Measurements from ENCODE around the gene TTC12.
A peak's percentile ranks its signal among the peaks of the same experiment; 100 is the strongest.

TTC12 gene

DNA sequence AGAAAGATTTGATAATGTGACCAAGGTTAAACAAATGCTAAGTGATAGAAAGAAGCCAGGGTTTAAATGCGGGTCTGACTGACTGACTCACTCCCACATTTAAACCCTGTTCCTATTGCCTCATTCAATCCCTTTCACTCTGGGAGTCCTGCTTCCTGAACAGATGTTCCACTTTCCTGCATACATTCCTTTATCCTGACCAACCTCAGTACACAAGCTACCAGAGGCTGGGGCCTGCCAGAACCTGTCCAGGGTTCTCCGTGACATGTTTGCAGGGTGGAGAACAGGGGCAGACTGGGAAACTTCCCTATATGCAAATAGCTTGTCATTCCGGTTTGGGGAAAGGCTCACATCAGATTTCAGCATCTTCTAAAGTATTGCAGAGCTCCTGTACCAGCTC is 70.2 kb downstream of the TTC12 start:
- Histone ChIP-seq H3K9me3 (ENCODE audit: control insufficient read depth, low read length) (no peaks in the 10 kb centered on the region), H3K27me3 (ENCODE audit: control insufficient read depth, insufficient read depth, low read length, poor library complexity, severe bottlenecking) (peaks cover 18% of the 10 kb centered on the region), H3K36me3 (ENCODE audit: control insufficient read depth, insufficient read depth, low read length) (no peaks in the 10 kb centered on the region), H3K27ac (ENCODE audit: insufficient read depth, low read depth, low read length, poor library complexity, severe bottlenecking) (no peak overlapping the region), H3K4me1 (ENCODE audit: control insufficient read depth, insufficient read depth, low read length) (peaks cover 4% of the 10 kb centered on the region), H3K4me3 (ENCODE audit: insufficient read depth, low read depth, low read length) (no peak overlapping the region)
- WGBS, 2 experiments, result 82% methylated on average over 3 of the region's 3 CpGs

DNA sequence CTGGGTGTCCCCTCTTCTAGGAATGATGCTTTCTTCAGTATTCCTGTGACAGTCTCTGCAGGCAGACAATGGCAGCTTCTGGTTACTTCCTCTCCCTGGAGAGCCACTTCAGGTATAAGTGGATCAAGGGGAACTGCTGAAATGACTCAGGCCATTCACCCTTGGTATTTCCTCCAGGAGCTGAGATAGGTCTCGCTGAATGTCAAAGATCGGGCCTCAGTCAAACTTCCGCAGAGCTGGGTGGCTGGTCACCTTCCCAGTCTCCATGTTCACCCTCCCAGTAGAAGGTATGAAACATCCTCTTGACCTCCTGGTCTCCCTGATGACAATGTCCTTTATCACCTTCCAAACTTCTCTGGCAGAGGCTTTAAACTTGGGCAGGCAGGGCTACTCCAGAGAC is 71.4 kb downstream of the TTC12 start:
- H3K9me3 ChIP-seq (ENCODE audit: control insufficient read depth, low read length), result no peaks in the 10 kb centered on the region
- no peak overlapping the region for H3K4me3 ChIP-seq (ENCODE audit: insufficient read depth, low read depth, low read length)
- no peaks in the 10 kb centered on the region for H3K36me3 ChIP-seq (ENCODE audit: control insufficient read depth, insufficient read depth, low read length)
- H3K27ac ChIP-seq (ENCODE audit: insufficient read depth, low read depth, low read length, poor library complexity, severe bottlenecking), result no peak overlapping the region
- WGBS, 2 experiments, result 94 to 96% methylated on average over 3 of the region's 3 CpGs
- H3K27me3 ChIP-seq (ENCODE audit: control insufficient read depth, insufficient read depth, low read length, poor library complexity, severe bottlenecking), result peaks cover 18% of the 10 kb centered on the region
- H3K4me1 ChIP-seq (ENCODE audit: control insufficient read depth, insufficient read depth, low read length), result peaks cover 4% of the 10 kb centered on the region

DNA sequence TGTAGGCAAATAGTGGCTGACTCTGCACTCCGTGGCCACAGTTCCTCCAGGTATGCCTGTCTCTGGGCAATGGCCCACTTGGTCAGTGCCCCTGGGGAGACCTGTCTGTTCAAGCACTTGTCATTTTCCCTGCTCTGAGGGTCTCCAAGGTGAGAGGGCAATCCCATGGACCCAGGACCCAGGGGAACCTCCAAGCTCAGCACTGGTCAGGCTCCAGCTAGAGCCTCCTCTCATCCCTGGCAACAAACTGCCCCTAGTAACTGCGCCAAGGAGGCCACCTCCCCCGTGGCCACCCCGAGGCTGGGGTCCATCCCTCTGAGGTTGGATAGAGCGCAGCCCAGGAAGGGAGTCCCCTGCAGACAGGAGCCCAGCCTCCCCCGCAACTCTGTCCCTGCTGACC is 72.5 kb downstream of the TTC12 start:
- Histone ChIP-seq H3K36me3 (ENCODE audit: control insufficient read depth, insufficient read depth, low read length) (no peaks in the 10 kb centered on the region), H3K27ac (ENCODE audit: insufficient read depth, low read depth, low read length, poor library complexity, severe bottlenecking) (no peak overlapping the region), H3K4me3 (ENCODE audit: insufficient read depth, low read depth, low read length) (no peak overlapping the region), H3K9me3 (ENCODE audit: control insufficient read depth, low read length) (no peaks in the 10 kb centered on the region), H3K27me3 (ENCODE audit: control insufficient read depth, insufficient read depth, low read length, poor library complexity, severe bottlenecking) (peaks cover 18% of the 10 kb centered on the region), H3K4me1 (ENCODE audit: control insufficient read depth, insufficient read depth, low read length) (peaks cover 4% of the 10 kb centered on the region)
- 81 to 85% methylated on average over 6 of the region's 6 CpGs for WGBS, 2 experiments

DNA sequence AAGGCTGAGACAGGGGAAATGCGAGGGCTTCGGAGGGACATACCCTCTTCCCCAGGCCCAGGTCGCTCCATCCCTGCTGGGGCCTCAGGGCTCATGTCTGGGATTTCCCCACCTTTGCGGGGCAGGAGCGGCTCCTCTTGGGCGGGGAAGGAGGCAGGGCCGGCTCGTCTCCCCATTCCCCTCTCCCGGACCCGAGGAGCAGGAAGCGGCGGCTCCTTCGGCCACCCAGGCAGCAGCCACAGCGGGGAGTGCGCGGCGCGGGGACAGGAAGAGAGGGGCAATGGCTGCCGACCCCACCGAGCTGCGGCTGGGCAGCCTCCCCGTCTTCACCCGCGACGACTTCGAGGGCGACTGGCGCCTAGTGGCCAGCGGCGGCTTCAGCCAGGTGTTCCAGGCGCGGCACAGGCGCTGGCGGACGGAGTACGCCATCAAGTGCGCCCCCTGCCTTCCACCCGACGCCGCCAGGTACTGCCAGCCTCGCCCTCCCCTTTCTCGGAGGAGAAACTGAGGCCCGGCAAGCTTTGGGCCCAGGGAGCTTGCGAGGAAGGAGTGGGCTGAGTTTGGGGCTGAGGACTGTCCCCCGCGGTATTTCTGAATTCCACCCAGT is 73.3 kb downstream of the TTC12 start, which contains the start of gene ANKK1:
ANKK1 (plus strand) TSS at position 175 of the 607 bp plus-strand sequence; CDS start at position 281, 106 bp downstream.
- H3K9me3 ChIP-seq (ENCODE audit: control insufficient read depth, low read length), result no peaks in the 10 kb centered on the region
- peaks cover 23% of the 10 kb centered on the region for H3K27me3 ChIP-seq (ENCODE audit: control insufficient read depth, insufficient read depth, low read length, poor library complexity, severe bottlenecking)

DNA sequence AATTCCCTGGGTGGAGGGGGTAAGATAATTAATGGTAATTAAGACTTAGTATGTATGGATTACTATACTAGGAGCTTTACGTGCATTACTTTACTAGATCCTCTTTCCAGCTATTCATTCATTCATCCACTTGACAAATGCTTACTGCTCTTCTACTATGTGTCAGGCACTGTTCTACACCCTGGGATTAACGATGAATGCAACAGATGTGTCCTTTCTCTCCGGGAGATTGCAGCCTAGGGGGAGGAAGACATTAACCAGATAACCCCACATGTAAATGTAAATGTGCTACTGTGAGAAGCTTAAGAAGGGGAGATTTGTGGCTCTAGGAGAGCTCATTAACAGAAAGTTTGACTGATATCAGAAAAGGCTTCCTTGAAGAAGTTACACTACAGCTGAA is 74.9 kb downstream of the TTC12 start:
- H3K9me3 ChIP-seq (ENCODE audit: control insufficient read depth, low read length), result no peaks in the 10 kb centered on the region
- H3K27me3 ChIP-seq (ENCODE audit: control insufficient read depth, insufficient read depth, low read length, poor library complexity, severe bottlenecking), result peaks cover 23% of the 10 kb centered on the region
- H3K36me3 ChIP-seq (ENCODE audit: control insufficient read depth, insufficient read depth, low read length), result no peaks in the 10 kb centered on the region
- WGBS, 2 experiments, result 21 to 22% methylated on average over 3 of the region's 3 CpGs
- no peak overlapping the region for H3K27ac ChIP-seq (ENCODE audit: insufficient read depth, low read depth, low read length, poor library complexity, severe bottlenecking)
- peaks cover 4% of the 10 kb centered on the region for H3K4me1 ChIP-seq (ENCODE audit: control insufficient read depth, insufficient read depth, low read length)
- no peak overlapping the region for H3K4me3 ChIP-seq (ENCODE audit: insufficient read depth, low read depth, low read length)

More for the DNA sequence above, 73.3 kb downstream of the TTC12 start, which contains the start of gene ANKK1:
- peaks cover 4% of the 10 kb centered on the region for H3K4me1 ChIP-seq (ENCODE audit: control insufficient read depth, insufficient read depth, low read length)
- H3K4me3 ChIP-seq (ENCODE audit: insufficient read depth, low read depth, low read length), result peak within 1 kb of the TSS; percentile 26
- WGBS, 2 experiments, result 14 to 15% methylated on average over 46 of the region's 46 CpGs
- no peaks in the 10 kb centered on the region for H3K36me3 ChIP-seq (ENCODE audit: control insufficient read depth, insufficient read depth, low read length)
- no peak within 1 kb of the TSS for H3K27ac ChIP-seq (ENCODE audit: insufficient read depth, low read depth, low read length, poor library complexity, severe bottlenecking)

DNA sequence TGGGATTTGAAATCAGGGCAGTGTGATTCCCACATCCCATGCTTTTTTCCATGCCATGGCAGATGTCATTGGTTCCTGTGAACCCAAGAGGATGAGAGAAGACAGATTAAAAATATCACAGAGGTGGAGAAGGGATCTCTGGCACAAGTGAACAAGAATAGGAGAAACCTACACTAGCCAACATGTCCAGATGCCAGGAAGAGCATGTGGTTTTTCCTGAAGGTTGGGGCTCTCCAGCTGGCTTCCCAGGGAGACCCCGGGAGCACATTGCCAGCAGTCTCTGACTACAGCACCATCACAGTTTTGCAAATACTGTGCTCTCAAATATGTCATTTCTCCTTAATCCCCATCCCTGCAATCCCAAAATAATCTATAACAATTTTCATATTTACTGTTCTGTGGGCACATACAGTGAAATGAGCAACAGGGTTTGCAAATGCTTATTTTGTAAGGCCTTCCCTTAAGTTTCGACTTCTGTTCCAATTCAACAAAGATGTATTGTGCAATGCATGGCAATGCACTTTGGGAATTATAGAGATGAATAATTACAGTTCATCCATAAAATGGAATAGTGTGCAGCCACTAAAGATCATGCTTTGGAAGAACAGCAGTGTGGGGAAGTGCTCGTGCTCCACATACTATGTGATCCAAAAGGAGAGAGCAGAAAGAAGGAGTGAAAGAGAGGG is 78.0 kb downstream of the TTC12 start:
- H3K27me3 ChIP-seq (ENCODE audit: control insufficient read depth, insufficient read depth, low read length, poor library complexity, severe bottlenecking), result peaks cover 13% of the 10 kb centered on the region
- no peak overlapping the region for H3K4me3 ChIP-seq (ENCODE audit: insufficient read depth, low read depth, low read length)
- H3K9me3 ChIP-seq (ENCODE audit: control insufficient read depth, low read length), result no peaks in the 10 kb centered on the region
- H3K4me1 ChIP-seq (ENCODE audit: control insufficient read depth, insufficient read depth, low read length), result no peaks in the 10 kb centered on the region
- no peak overlapping the region for H3K27ac ChIP-seq (ENCODE audit: insufficient read depth, low read depth, low read length, poor library complexity, severe bottlenecking)
- no peaks in the 10 kb centered on the region for H3K36me3 ChIP-seq (ENCODE audit: control insufficient read depth, insufficient read depth, low read length)
- WGBS, 2 experiments, result 95% methylated on average over 3 of the region's 3 CpGs

DNA sequence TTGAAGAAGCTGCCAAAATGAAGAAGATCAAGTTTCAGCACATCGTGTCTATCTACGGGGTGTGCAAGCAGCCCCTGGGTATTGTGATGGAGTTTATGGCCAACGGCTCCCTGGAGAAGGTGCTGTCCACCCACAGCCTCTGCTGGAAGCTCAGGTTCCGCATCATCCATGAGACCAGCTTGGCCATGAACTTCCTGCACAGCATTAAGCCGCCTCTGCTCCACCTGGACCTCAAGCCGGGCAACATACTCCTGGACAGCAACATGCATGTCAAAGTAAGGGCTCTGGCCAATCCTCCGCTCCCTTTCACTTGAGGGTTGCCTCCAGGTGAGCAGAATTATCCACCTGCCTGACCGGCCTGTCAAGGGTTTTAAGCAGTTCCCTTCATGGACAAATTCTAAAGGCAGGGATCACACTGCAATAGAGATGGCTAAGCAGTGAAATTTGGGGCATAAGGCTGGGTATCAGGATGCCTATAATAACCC is 79.2 kb downstream of the TTC12 start:
- Histone ChIP-seq H3K36me3 (ENCODE audit: control insufficient read depth, insufficient read depth, low read length) (no peaks in the 10 kb centered on the region), H3K4me1 (ENCODE audit: control insufficient read depth, insufficient read depth, low read length) (no peaks in the 10 kb centered on the region), H3K9me3 (ENCODE audit: control insufficient read depth, low read length) (no peaks in the 10 kb centered on the region), H3K27me3 (ENCODE audit: control insufficient read depth, insufficient read depth, low read length, poor library complexity, severe bottlenecking) (peaks cover 5% of the 10 kb centered on the region), H3K4me3 (ENCODE audit: insufficient read depth, low read depth, low read length) (no peak overlapping the region), H3K27ac (ENCODE audit: insufficient read depth, low read depth, low read length, poor library complexity, severe bottlenecking) (no peak overlapping the region)
- 94% methylated on average over 8 of the region's 8 CpGs for WGBS, 2 experiments

DNA sequence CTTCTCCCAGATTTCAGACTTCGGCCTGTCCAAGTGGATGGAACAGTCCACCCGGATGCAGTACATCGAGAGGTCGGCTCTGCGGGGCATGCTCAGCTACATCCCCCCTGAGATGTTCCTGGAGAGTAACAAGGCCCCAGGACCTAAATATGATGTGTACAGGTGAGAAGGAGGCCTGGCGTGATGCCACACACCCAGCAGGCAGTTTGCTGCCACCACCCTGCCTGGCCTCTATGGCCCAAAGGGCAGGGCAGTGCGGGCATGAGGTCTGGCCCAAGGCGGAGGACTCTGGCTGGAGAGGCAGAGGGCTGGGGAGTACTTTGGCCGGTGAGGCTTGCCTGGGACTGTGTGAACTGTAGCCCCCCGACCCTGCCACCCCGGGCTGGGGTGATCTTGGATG is 80.5 kb downstream of the TTC12 start:
- Histone ChIP-seq H3K9me3 (ENCODE audit: control insufficient read depth, low read length) (no peaks in the 10 kb centered on the region), H3K27ac (ENCODE audit: insufficient read depth, low read depth, low read length, poor library complexity, severe bottlenecking) (no peak overlapping the region), H3K4me3 (ENCODE audit: insufficient read depth, low read depth, low read length) (no peak overlapping the region), H3K4me1 (ENCODE audit: control insufficient read depth, insufficient read depth, low read length) (no peaks in the 10 kb centered on the region), H3K27me3 (ENCODE audit: control insufficient read depth, insufficient read depth, low read length, poor library complexity, severe bottlenecking) (peaks cover 5% of the 10 kb centered on the region), H3K36me3 (ENCODE audit: control insufficient read depth, insufficient read depth, low read length) (no peaks in the 10 kb centered on the region)
- WGBS, 2 experiments, result 95 to 96% methylated on average over 11 of the region's 11 CpGs

DNA sequence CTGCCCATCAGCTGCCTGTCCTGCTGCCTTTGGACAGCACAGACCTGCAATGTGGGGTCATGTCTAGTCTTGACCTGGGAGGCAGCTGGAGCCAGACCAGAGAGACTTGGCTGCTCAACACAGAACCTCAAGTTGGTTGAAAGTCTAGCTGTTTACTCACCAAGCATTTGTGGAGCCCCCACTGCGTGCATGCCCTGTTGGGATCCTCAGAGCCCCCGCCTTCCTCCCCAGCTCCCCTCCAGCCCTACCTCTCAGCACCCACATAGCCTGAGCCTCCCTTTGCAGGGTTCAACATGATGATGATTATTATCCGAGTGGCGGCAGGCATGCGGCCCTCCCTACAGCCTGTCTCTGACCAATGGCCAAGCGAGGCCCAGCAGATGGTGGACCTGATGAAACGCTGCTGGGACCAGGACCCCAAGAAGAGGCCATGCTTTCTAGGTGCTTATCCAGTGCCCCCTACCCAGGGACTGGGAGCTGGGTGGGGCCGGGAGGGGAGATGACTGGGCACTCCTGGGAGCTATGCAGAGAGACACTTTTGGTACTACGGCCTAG is 81.5 kb downstream of the TTC12 start:
- Histone ChIP-seq H3K27me3 (ENCODE audit: control insufficient read depth, insufficient read depth, low read length, poor library complexity, severe bottlenecking) (peaks cover 5% of the 10 kb centered on the region), H3K36me3 (ENCODE audit: control insufficient read depth, insufficient read depth, low read length) (no peaks in the 10 kb centered on the region), H3K4me3 (ENCODE audit: insufficient read depth, low read depth, low read length) (no peak overlapping the region), H3K9me3 (ENCODE audit: control insufficient read depth, low read length) (no peaks in the 10 kb centered on the region), H3K27ac (ENCODE audit: insufficient read depth, low read depth, low read length, poor library complexity, severe bottlenecking) (no peak overlapping the region), H3K4me1 (ENCODE audit: control insufficient read depth, insufficient read depth, low read length) (no peaks in the 10 kb centered on the region)
- 93 to 95% methylated on average over 9 of the region's 9 CpGs for WGBS, 2 experiments

DNA sequence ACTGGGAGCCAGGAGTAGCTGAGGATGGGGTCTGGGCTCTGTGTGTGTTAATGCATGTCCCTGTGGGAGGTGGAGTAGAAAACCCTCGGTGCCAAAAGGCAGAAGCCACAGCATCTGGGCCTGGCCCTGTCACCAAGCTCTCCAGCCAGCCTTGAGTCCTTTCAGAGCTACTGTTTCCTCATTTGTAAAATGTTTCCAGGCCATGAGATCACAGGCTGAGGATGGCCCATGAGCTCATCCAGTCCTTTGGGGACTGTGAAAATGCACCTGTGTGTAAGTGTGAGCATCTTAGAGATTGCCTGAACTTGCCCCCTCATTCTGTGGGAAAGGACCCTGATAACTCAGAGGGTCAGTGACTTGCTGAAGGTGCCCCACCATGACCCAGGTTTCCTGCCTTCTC is 82.3 kb downstream of the TTC12 start:
- 81% methylated on average over 1 of the region's 1 CpG for WGBS, 2 experiments
- Histone ChIP-seq H3K4me1 (ENCODE audit: control insufficient read depth, insufficient read depth, low read length) (no peaks in the 10 kb centered on the region), H3K36me3 (ENCODE audit: control insufficient read depth, insufficient read depth, low read length) (no peaks in the 10 kb centered on the region), H3K27me3 (ENCODE audit: control insufficient read depth, insufficient read depth, low read length, poor library complexity, severe bottlenecking) (peaks cover 5% of the 10 kb centered on the region), H3K4me3 (ENCODE audit: insufficient read depth, low read depth, low read length) (no peak overlapping the region), H3K27ac (ENCODE audit: insufficient read depth, low read depth, low read length, poor library complexity, severe bottlenecking) (no peak overlapping the region), H3K9me3 (ENCODE audit: control insufficient read depth, low read length) (no peaks in the 10 kb centered on the region)
